Caco-2 (cell line): ENCODE data around the gene CRB1. TPM values are rescaled to one million over a fixed set of nuclear protein-coding genes. Genes with fewer than 3 reads are reported as not detected.

Experiments used
- BruUV-seq: library from RNA; stranded (reverse); fragments of 400-500 nt; replicated peaks from 2 replicates; lab custom pipeline; 2021; lab: Mats Ljungman, UMichigan
- CTCF ChIA-PET: fragments of 300-600 bp; sonication (Branson Sonifier 250); formaldehyde crosslinking; loops from one replicate; lab custom pipeline; 2022; ENCODE audit warnings: antibody characterized with exemption; lab: Charles Lee
- POLR2A ChIA-PET: fragments of 300-600 bp; sonication (Branson Sonifier 250); formaldehyde crosslinking; loops from one replicate; lab custom pipeline; 2022; ENCODE audit warnings: antibody characterized with exemption; lab: Charles Lee
- DNase-seq, 2 experiments: peaks; one replicate each; pipeline versions ENCODE4 v3.0.0 to v3.0.0-alpha.2; 2020 to 2022
- H3K27me3 ChIP-seq: replicated peaks from 2 replicates; pipeline ENCODE4 v1.6.0; 2011; ENCODE audit warnings: low read length; ENCODE audit not compliant: control insufficient read depth, insufficient read depth
- H3K36me3 ChIP-seq: 2 replicates; pipeline ENCODE4 v1.5.1; 2011; ENCODE audit warnings: low read length; ENCODE audit not compliant: control insufficient read depth, insufficient read depth
- H3K4me1 ChIP-seq: fragments of 250-450 bp; sonication (Bioruptor Pico); 2 replicates; pipeline ENCODE4 v1.5.1; 2020; ENCODE audit warnings: mild to moderate bottlenecking
- H3K4me3 ChIP-seq: 2 replicates; pipeline ENCODE4 v1.5.1; 2011; ENCODE audit warnings: low read depth, mild to moderate bottlenecking, control low read depth, low read length
- H3K9me3 ChIP-seq: fragments of 250-450 bp; sonication (Bioruptor Pico); 2 replicates; pipeline ENCODE4 v1.5.1; 2020; ENCODE audit warnings: mild to moderate bottlenecking, moderate library complexity
- H3K27ac Mint-ChIP-seq: one replicate; pipeline ENCODE4 v1.8.0; 2022; ENCODE audit warnings: mixed read lengths; ENCODE audit not compliant: unreplicated experiment
- H3K27me3 Mint-ChIP-seq: one replicate; pipeline ENCODE4 v1.8.0; 2022; ENCODE audit warnings: mixed read lengths; ENCODE audit not compliant: insufficient read depth, unreplicated experiment
- H3K36me3 Mint-ChIP-seq: one replicate; pipeline ENCODE4 v1.8.0; 2022; ENCODE audit warnings: mild to moderate bottlenecking, mixed read lengths; ENCODE audit not compliant: insufficient read depth, unreplicated experiment
- H3K4me1 Mint-ChIP-seq: one replicate; pipeline ENCODE4 v1.8.0; 2022; ENCODE audit warnings: low read depth, mixed read lengths; ENCODE audit not compliant: unreplicated experiment
- H3K4me3 Mint-ChIP-seq: one replicate; pipeline ENCODE4 v1.8.0; 2022; ENCODE audit warnings: mild to moderate bottlenecking, moderate library complexity, mixed read lengths; ENCODE audit not compliant: unreplicated experiment
- H3K9me3 Mint-ChIP-seq: one replicate; pipeline ENCODE4 v1.8.0; 2022; ENCODE audit warnings: mixed read lengths; ENCODE audit not compliant: unreplicated experiment
- CTCF ChIP-seq, 2 experiments: fragments of 200-600 bp in 1 of 2; IDR thresholded peaks; 1 replicate in 1 of 2; 2 replicates in 1 of 2; pipeline versions ENCODE4 v1.5.1 to v1.8.0; 2011 to 2022; ENCODE audit warnings: antibody characterized with exemption in 1 of 2, control low read depth in 1 of 2, inconsistent platforms in 1 of 2, low read depth in 1 of 2, low read length in 1 of 2, mild to moderate bottlenecking in 1 of 2, moderate library complexity in 1 of 2; ENCODE audit not compliant: insufficient read depth in 1 of 2, severe bottlenecking in 1 of 2, unreplicated experiment in 1 of 2
- intact Hi-C: fragments of 100-400 bp; cut with micrococcal nuclease; formaldehyde crosslinking; loops from one replicate; pipeline ENCODE4 v1.10.0; 2022; ENCODE audit not compliant: unreplicated experiment
- total RNA-seq: library from RNA; stranded (reverse); gene quantifications from 2 replicates; pipeline ENCODE4 v1.2.3, GENCODE V29; 2022

Gene CRB1
- total RNA-seq, 1 experiment from 2014 or later = not detected

GRCh38 chr1:197467881-197468280 lies 199.8 kb downstream of the CRB1 start:
- Histone ChIP-seq H3K27me3 (no peaks in the 10 kb centered on the region), H3K36me3 (no peaks in the 10 kb centered on the region), H3K4me3 (no peak overlapping the region), H3K9me3 (no peaks in the 10 kb centered on the region), H3K4me1 (no peaks in the 10 kb centered on the region)
- H3K9me3 Mint-ChIP-seq = no peaks in the 10 kb centered on the region
- H3K27me3 Mint-ChIP-seq = peaks cover 6% of the 10 kb centered on the region
- no peaks in the 10 kb centered on the region for H3K4me1 Mint-ChIP-seq
- TF ChIP-seq CTCF (IDR thresholded peaks at IDR 0.05; ENCODE audit: insufficient read depth in 1 of 2, low read depth in 1 of 2, low read length in 1 of 2, severe bottlenecking in 1 of 2, unreplicated experiment in 1 of 2) = no peak
- intact Hi-C loops = no loop called here
- H3K36me3 Mint-ChIP-seq = no peaks in the 10 kb centered on the region
- H3K4me3 Mint-ChIP-seq = no peak overlapping the region
- H3K27ac Mint-ChIP-seq = no peak overlapping the region
- BruUV-seq = no TSS peak
- ChIA-PET CTCF (no interaction called here), POLR2A (no interaction called here)
- DNase-seq = no peak

DNA sequence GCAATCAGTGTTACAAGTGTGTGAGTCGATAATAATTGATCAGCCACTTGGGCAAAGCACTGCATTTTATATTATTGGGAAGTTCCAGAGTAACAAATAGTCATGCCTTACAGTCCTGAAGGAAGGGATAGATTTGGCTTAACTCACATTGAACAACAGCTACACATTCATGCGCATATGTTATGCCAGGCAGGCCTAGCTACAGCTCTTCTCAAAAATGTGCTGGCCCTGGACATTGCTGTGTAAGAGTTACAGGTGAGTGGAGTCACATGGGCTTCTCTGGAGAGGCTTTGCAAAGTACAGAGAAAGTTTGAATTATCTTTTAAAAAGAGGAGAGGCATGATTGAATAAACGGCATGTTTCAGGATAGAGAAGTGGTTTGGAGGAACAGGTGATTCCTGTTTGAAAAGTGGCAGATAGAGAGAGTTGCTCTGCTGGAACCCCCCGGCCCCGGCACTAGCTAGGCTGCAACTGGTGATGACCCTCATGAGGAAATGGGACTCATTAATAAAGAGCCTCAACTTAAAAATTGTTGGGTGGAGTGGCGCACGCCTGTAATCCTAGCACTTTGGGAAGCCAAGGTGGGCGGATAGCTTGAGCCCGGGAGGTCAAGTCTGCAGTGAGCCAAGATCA lies 200.6 kb downstream of the CRB1 start:
- TF ChIP-seq CTCF (IDR thresholded peaks at IDR 0.05; ENCODE audit: insufficient read depth in 1 of 2, low read depth in 1 of 2, low read length in 1 of 2, severe bottlenecking in 1 of 2, unreplicated experiment in 1 of 2) = no peak
- no peak overlapping the region for H3K27ac Mint-ChIP-seq
- Histone ChIP-seq H3K27me3 (no peaks in the 10 kb centered on the region), H3K4me3 (no peak overlapping the region), H3K9me3 (no peaks in the 10 kb centered on the region), H3K4me1 (no peaks in the 10 kb centered on the region), H3K36me3 (no peaks in the 10 kb centered on the region)
- no TSS peak for BruUV-seq
- no peaks in the 10 kb centered on the region for H3K4me1 Mint-ChIP-seq
- intact Hi-C loops = no loop called here
- H3K9me3 Mint-ChIP-seq = no peaks in the 10 kb centered on the region
- POLR2A ChIA-PET = no interaction called here
- no peak overlapping the region for H3K4me3 Mint-ChIP-seq
- CTCF ChIA-PET = no interaction called here
- DNase-seq = no peak
- no peaks in the 10 kb centered on the region for H3K36me3 Mint-ChIP-seq
- peaks cover 6% of the 10 kb centered on the region for H3K27me3 Mint-ChIP-seq

- H3K36me3 Mint-ChIP-seq = no peaks in the 10 kb centered on the region
- no peaks in the 10 kb centered on the region for H3K4me1 Mint-ChIP-seq
- ChIA-PET POLR2A (no interaction called here), CTCF (no interaction called here)
- peaks cover 6% of the 10 kb centered on the region for H3K27me3 Mint-ChIP-seq
- no peak overlapping the region for H3K27ac Mint-ChIP-seq
- intact Hi-C loops = no loop called here
- no peak for TF ChIP-seq CTCF (IDR thresholded peaks at IDR 0.05; ENCODE audit: insufficient read depth in 1 of 2, low read depth in 1 of 2, low read length in 1 of 2, severe bottlenecking in 1 of 2, unreplicated experiment in 1 of 2)
- Histone ChIP-seq H3K9me3 (no peaks in the 10 kb centered on the region), H3K27me3 (no peaks in the 10 kb centered on the region), H3K4me3 (no peak overlapping the region), H3K36me3 (no peaks in the 10 kb centered on the region), H3K4me1 (no peaks in the 10 kb centered on the region)
- no peak for DNase-seq
- BruUV-seq = no TSS peak
- no peak overlapping the region for H3K4me3 Mint-ChIP-seq
- H3K9me3 Mint-ChIP-seq = no peaks in the 10 kb centered on the region
These were observed 201.7 kb downstream of the CRB1 start for GRCh38 chr1:197469620-197470210.
